ENCODE data around the gene CYP2W1.

CYP2W1 gene

DNA sequence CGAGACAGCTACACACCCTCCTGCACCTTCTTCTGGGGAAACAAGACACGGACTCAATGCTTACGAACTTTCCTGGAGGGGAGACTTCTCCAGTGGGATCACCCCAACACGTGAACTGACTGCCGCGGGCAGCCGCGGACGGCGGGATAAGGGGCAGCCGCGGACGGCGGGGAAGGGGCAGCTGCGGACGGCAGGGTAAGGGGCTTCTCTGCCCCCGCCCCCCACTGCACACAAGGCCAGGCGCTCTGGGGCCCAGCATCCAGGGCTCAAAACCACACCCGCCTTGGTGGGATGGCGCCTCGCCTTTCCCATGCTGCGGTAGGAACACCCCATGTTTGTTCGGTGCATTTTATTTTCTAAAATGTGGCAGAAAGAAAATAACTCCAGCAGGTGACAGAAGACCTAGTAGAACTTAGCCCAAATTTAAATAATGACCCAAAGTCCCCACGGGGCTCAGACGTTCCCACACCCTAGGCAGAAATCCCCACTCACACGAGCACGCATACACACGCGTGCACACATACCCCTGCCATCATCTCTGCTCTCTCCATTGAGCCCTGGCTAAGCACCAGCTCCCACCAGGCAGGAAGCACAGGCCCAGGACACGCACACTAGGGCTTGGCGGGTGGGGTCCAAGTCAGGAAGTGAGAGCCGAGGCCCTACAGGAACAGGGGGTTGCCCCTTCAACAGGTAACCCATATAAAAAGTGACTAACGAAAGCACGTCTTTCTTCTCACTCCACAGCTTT, 34.8 kb downstream of the CYP2W1 start:
- DNase-seq, result no peak

DNA sequence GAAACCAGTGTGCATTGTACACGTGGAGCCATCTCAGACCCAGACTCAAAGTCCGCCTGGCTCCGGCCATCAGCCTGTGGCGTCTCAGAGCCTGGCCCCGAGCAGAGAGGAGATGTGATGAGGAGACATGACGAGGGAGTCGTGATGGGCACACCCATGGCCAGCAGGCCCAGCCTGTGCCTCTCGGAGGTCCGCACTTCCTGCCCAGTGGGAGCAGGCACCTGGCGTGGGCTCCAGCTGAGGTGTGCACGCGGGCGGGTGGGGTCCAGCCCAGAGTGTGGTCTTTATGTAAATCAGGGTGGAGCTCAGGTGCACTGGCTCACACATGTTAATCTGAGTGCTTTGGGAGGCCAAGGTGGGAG, 35.3 kb downstream of the CYP2W1 start:
- DNase-seq, result no peak

DNA sequence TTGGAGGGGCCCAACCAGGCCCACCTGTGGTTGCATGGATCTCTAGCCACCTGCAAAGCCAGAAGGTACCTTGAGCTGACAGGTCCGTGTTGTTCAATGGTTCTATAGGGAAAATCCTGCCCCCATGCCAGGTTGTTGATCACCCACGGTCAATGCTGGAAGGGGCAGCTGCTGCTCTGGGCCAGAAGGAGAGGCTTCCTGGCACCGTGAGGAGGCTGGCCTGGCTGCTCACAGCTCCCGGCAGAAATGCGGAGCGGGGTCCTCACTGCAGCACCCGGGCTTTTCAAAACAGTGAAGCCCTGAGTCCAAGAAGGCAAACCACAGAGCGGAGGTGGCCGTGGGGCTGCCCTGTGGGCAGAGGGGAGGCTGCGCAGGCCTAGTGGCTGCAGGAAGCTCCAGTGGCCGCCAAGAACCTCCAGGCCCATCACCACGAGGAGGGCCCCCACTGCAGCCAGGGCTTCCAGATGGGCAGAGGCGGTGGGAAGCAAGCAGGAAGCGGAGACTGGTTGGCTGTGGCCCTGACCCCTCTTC, 36.3 kb downstream of the CYP2W1 start:
- no peak for DNase-seq

DNA sequence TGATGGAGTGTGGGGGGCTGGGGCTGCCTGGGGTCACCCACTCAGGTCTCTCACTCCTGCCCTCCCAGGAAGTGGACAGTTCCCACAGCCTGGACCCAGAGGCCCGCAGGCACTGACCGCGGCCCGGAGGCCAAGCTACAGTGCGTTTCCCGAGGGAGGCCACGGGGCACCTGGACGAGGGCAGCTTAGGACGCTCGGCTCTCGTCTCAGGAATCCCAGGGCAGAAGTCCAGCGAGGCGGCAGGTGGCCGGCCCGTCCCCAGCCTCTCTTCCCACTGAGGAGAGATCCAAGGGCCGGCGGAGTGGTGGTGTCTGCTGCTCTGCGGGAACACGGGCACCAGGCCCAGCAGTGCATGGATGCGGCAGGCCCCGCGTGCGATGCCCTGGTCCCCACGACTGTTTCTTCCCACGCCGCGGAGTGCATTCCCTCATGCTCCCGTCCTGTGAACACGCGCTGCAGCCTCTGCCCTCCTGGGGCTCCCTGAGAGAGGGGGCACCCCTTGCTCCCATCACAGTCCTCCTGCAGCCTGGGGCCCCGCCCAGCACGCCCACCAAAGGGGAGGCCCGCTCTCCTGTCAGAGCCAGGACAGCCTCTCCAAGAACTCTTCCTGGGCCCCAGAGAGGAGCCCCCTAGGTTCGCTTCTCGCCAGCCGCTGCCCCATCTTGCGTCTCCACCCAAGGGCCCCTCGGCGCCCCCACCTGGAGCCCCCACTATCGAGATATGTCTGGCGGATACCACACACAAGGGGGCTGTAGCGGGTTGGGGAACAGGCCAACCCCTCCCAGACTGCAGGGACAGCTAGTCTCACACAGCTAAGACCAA, 37.0 kb downstream of the CYP2W1 start:
- DNase-seq, result no peak

DNA sequence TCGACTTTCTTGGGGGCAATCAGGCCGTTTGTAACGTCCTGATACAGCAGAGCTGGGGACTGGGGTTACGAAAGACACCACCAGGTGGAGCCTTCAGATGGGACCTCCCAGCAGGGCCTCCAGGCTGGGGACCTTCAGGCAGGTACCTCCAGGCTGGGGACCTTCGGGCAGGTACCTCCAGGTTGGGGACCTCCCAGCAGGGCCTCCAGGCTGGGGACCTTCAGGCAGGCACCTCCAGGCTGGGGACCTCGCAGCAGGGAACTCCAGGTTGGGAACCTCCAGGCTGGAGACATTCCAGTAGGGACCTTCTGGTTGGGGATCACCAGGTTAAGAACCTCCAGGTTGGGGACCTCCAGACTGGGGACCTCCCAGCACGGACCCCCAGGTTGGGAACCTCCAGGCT, 37.9 kb downstream of the CYP2W1 start:
- no peak for DNase-seq

DNA sequence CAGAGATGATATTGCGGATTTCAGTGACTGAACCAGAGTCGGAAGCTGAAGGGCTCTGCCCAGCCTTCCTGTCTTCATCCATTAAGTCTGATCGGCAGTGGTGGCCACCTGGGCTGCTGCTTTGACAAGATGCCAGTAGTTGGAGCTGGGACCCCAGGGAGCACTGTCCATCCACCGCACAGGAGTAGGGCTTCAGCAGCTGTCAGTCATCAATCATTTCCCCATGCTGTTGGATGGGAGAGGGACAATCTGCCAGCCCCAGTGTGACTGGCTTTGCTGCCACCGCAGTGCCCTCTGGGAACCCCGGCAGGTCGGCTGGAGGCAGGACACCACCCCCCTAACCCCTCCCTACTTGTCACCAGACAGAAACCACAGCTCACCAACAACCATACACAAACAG, 38.4 kb downstream of the CYP2W1 start:
- DNase-seq, result no peak

DNA sequence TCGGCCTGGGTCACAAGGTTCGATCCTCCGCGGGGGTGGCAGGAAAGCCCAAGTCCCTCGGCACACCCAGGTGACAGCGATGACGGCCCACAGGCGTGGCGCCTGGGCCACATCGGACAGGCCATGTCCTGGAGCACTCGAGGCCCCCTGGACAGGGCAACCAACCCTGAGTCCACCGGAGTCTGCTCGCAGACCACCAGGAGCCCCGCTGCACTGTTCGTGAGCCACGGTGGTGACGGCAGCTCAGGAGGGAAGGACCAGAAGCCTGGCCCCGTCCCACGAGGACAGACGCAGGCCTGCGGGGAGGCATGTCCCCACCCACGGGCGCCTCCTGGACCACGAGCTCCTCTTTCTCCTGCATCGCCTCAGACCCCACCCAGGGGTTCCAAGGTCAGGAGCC, 39.0 kb downstream of the CYP2W1 start:
- DNase-seq, result no peak

DNA sequence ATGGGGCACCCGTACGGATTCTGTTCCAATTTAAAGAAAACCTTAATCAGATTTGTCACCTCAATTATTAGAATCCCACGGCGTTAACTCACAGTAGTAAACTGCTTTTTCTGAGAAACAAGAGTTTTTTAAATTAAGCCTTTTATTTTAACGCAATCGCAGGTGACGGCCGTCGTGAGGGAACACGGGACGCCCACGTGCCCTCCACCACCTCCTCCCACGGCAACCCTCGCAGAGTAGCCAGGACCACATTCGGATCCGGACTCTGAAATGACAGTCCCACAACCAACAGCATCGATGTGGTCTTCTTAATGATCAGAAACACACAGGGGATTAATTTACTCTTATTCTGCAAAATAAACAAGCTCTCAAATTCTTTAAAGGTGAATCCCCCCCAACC, 39.4 kb downstream of the CYP2W1 start:
- DNase-seq, result no peak

DNA sequence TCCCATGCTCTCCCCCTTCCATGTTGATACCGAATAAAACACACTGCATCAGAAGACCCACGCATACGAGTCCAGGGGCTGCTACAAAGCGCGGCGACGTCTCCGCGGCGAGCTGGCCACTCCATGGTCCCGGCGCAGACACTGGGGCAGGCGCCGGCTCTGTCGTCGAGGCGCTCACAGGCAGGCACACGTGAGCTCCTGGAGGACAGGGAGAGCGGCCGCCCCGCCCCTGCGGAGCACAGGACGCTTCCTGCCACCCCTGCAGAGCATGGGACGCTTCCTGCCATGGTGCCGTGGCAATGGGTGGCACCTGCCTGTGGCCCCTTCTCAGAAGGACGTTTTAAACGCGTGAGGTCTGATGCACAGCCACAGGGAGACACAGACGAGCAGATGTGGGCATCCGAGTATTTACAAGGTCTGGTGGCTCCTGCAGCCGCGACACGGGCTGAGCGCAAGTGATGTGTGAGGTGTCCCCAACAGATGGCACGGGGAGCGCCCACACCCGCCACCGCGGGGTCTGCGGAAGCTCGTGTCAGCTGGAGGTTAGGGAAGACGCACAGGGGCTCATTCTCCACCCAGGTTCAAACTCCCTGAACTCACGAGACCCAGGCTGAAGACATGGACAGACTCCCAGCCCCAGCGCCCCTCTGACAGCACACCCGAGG, 40.0 kb downstream of the CYP2W1 start:
- no peak for DNase-seq

DNA sequence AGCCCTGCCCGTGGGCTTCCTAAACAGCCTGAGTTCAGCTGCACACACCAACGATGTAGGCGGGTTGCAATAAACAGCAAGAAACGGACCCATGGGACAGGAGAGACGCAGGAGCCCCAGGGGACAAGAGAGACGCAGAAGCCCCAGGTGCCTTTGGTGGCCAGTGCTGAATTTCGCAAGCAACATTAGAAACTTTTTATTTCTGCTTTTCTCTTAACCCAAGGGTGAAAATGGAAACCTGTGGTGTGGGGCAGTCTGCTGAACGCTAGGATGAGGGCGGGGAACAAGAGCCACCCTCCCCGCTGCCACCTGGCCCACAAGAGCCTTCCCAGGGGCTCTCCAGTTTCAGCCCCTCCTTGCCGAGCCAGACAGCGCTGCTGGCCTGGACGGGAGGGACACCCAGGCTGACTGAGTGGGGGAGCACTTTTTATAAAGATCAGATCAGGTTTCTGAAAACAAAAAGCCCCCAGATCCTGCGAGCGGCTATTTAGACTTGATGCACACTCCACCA, 41.4 kb downstream of the CYP2W1 start:
- no peak for DNase-seq

DNA sequence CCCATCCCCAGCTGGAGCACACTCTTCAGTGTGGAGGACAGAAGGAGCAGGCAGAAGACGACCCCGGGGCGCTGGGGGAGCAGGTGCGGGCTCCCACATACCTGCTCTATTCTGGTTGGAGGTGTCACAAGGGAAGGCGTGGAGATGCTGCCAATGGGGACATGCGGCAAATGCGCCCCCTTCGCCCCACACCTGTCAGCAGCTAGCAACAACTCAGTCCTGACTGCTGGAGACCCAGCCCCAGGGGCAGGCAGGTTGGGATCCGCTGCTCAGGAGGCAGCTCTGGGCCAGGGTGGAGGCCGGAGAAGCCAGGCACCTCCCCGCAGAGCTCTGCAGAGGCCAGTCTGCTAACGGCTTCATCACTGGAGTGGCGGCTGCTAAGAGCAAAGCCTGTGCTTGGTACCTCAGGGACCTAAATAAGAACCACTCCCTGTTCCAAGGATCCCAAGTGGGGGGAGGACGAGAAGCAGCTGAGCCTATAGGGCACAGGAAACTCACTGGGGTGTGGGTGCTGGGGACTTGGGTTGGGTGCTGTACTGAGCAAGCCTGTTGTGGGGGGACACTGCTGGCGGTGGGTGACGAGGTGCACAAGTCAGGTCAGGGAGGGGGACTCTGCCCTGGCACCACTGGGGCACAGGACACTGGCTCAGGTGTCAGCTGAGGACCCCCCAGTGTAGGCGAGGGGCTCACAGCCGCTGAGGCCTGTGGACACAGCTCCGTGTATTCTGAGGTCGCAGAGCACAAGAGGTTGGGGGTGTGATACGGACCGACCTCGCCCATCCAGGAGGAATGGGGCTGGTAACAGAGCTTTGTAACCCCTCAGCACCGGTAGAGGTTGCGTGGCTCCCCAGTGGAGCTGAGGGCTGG, 42.1 kb downstream of the CYP2W1 start:
- DNase-seq, result no peak

DNA sequence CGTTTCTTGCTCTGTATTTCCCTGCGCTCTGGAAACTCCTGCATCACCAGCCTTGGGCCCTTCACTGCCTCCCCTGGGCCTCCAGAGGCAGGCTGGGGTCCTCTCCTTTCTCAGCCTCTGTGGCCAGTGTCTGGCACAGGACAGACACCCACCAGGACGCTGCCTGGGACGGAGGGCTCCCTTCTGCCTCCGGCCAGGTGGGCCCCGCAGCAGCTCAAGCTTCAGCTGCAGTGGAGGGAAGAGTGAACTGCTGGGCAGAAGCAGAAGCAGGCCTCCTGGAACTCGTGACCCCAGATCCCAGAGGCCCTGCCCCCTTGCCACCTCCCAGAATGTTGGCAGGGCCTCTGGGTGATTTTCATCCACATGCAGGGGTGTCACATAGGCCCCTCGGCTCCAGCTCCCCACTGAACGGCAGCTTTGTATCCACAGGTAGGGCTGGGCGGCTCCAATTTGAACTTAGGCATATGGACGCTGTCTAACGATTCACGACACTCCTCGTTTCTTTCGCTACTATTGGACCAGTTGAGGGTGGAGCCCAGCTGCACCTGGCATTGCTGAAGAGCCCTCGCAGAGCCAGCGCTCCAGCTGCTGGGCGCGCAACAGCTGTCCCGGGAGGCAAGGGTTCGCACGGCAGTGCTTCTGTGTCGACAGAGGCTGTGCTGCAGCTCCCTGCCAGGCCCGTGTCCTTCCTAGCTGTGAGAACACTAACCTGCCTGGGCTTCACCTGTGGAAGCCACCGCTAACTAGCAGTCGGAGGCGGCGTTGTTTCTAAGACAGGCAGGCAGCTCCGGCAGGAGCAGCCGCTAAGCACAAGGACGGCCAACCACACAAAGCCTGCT, 43.0 kb downstream of the CYP2W1 start:
- DNase-seq, result peak; percentile 98 to 99

DNA sequence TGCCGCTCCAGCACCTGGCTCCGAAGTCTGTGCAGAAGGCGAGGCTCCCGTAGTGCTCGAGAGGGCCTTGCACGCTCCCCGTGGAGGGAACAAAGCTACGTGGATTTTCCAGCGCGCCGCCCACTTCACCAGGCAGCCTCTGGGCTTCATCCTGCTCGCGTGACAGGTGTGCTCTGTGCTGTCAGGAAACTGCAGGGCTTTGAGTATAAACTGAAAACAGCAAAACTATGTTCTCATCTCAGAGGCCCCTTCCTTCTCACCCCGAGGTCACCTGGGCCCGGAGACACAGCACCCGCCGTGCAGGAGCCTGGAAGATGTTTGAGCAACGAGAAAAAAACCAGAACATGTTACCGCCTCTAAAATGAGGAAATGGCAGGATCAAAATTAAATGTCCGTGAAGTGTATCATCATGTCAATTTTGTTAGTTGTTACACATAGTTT, 43.8 kb downstream of the CYP2W1 start:
- DNase-seq, result peak; percentile 33 to 38

DNA sequence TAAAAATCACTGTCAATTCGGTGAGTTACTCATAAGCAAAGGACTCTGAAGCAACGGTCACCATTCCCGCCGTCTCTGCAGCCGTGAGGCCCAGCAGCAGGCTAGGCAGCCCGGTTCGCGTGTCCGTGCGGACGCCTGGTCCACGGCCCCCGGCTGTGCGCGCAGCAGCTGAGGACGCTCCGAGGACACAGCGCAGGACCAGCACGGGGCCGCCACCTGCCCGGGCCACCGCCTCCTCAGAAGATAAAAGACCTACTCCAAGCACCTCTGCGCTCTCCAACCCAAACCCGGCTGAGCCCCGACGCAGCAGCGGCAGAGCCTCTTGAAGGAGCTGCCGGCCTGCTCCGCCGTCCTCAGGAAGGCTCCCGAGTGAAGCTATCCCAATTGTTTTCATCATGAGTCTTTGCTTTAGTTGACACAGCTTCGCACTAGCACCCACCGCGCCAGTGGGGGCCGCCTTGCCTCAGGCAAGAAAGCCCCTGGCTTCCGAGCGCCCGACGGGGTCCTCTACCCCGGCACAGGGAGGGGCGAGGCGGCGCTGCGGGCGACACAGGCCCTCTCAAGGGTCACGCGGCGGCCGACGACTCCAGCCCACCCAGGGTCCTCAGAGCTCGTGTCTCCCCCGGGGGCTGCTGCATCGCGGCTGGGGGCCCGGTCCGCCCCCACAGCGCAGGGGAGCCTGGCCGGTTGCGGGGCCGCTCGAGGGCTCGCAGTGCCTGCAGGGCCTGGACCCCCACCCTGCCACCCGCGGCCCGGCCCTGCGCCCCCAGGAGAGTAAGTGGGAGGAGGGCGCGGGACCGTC, 44.5 kb downstream of the CYP2W1 start:
- DNase-seq, result peak in 1 of 2 experiments; percentile 46

DNA sequence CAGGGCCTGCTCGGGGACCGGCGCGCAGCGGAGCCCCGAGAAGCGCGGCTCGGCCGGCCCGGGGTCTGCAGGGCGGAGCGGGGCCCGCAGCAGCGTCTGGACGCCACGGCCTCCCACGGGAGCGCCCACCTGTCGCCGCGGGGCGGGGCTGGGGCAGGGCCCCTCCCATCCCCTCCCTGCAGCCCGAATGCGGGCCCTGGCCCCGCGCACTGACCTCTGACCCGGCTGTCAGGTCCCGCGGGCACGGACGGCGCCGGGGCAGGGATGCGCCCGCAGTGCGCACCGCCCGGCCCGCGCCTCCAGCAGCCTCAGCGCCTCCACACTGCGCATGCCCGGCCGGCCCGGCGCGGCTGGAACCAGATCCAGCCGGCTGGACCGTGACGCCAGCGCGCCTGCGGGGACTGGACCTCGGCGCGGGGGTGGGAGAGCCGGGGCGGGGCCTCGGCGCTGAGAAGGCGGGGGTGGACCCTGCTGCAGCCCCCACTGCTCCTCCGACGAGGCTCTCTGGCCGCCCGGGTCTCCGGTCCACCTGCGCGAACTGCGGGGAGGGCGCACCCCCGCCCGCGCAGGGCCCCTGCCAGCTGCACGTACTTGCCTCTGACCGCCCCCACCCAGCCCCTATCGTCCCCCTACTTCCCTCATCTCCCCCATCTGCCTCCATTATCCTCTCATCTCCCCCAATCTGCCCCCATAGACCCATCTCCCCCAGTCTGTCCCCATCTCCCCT, 45.2 kb downstream of the CYP2W1 start:
- peak; percentile 93 to 98 for DNase-seq

DNA sequence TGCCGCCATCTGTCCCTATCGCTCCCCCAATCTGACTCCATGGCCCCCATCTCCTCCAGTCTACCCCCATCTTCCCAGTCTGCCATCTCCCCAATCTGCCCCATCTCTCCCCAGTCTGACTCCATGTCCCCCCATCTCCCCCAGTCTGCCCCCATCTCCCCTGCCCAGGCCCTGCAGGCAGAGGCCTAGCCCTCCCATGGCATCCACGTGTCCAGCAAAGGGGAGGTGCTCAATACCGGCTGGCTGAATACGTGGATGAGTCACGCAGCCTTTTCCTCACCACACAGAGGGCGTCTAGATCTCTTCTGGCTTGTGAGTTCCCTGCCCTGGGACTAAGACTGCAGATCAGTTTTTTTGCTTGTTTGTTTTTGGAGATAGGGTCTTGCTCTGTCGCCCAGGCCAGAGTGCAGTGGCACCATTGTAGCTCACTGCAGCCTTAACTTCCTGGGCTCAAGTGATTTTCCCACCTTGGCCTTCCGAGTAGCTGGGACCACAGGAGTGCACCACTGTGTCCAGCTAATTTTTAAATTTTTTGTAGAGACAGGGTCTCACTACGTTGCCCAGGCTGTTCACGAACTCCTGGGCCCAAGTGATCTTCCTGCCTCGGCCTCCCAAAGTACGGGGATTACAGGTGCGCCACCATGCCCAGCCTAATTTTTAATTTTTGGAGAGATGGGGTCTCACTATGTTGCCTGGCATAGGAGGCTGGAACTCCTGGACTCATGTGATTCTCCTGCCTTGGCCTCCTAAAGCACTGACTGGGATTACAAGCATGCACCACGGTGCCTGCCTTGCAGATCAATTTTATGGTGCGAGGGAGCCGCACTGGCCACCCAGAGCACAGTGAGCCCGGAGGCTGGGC, 46.0 kb downstream of the CYP2W1 start:
- DNase-seq, result peak; percentile 88 to 92

DNA sequence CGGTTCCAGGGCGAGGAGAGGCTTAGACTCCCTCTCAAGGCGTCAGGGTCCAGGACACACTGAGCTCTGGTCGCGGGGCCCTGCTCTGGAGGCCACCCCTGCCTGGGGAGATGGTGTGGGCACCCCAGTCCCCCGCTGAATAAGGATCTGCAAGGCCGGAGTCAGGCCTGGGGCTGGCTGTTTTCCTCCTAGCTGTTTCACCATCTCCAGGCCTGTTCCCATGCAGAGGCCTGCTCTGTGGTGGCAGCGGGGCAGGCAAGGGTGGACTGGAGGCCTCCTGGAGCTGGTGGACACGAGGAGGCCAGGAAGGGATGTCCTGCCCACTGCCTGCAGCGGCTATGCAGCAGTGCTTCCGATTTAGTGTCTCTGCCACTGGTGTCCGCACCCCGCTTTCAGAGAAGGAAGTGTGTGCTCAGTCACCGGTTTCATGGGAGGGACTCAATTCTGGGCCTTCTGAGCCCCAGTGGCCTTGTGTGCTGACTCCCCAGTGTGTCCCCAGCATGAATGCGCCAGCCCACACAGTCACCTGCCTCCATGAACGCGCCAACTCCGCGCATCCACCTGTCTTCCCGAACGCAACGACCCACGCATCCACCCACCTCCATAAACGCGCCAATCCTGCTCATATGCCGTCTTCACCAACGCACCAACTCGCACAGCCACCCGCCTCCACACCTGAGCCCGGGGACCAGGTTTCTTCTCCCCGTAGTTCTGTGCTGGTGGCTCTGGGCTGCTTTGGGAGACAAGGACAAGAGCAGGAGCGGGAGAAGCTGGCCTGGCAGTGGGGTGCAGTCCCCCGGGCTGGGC, 46.9 kb downstream of the CYP2W1 start:
- no peak for DNase-seq

Measured in SHP77 (cell line).